HEK293 (cell line): ENCODE results near the gene ATP5F1D.

Experiments
- HOXA7 ChIP-seq: sonication (generic); formaldehyde crosslinking; IDR thresholded peaks from 2 replicates; pipeline ENCODE4 v1.8.1; 2022; ENCODE audit warnings: missing genetic modification reagents, borderline replicate concordance
- HOXC10 ChIP-seq: sonication (generic); formaldehyde crosslinking; IDR thresholded peaks from 2 replicates; pipeline ENCODE4 v1.8.1; 2023; ENCODE audit warnings: mild to moderate bottlenecking, missing genetic modification reagents
- KLF17 ChIP-seq: fragments of 450-650 bp; formaldehyde crosslinking; IDR thresholded peaks from 2 replicates; pipeline ENCODE4 v1.5.1; 2016; ENCODE audit warnings: missing biosample characterization, missing genetic modification characterization
- PRDM1 ChIP-seq: fragments of 450-650 bp; formaldehyde crosslinking; IDR thresholded peaks from 2 replicates; pipeline ENCODE4; 2016; ENCODE audit warnings: missing biosample characterization, missing genetic modification characterization
- PRDM6 ChIP-seq: fragments of 450-650 bp; formaldehyde crosslinking; IDR thresholded peaks from 2 replicates; pipeline ENCODE4 v1.5.1; 2017; ENCODE audit warnings: missing biosample characterization, missing genetic modification characterization
- REST ChIP-seq: fragments of 450-650 bp; formaldehyde crosslinking; IDR thresholded peaks from 2 replicates; pipeline ENCODE4 v1.5.1; 2016; ENCODE audit warnings: missing biosample characterization, missing genetic modification characterization
- TSHZ1 ChIP-seq: fragments of 450-650 bp; formaldehyde crosslinking; IDR thresholded peaks from 2 replicates; pipeline ENCODE4 v1.5.1; 2016; ENCODE audit warnings: missing biosample characterization, missing genetic modification characterization, borderline replicate concordance
- ZBTB11 ChIP-seq: fragments of 450-650 bp; formaldehyde crosslinking; conservative IDR thresholded peaks from 2 replicates; pipeline ENCODE4 v1.5.1; 2016; ENCODE audit warnings: low read depth, missing biosample characterization, missing genetic modification characterization
- ZFP41 ChIP-seq: fragments of 450-650 bp; formaldehyde crosslinking; IDR thresholded peaks from 2 replicates; pipeline ENCODE4 v1.5.1; 2016; ENCODE audit warnings: missing biosample characterization, missing genetic modification characterization, borderline replicate concordance
- ZFP69B ChIP-seq: fragments of 450-650 bp; formaldehyde crosslinking; IDR thresholded peaks from 2 replicates; pipeline ENCODE4 v1.5.1; 2016; ENCODE audit warnings: missing biosample characterization, missing genetic modification characterization
- ZNF112 ChIP-seq: fragments of 450-650 bp; formaldehyde crosslinking; IDR thresholded peaks from 2 replicates; pipeline ENCODE4 v1.5.0; 2017; ENCODE audit warnings: missing biosample characterization, missing genetic modification characterization
- ZNF169 ChIP-seq: fragments of 450-650 bp; formaldehyde crosslinking; IDR thresholded peaks from 2 replicates; pipeline ENCODE4 v1.5.1; 2016; ENCODE audit warnings: missing biosample characterization, missing genetic modification characterization
- ZNF202 ChIP-seq: fragments of 450-650 bp; formaldehyde crosslinking; IDR thresholded peaks from 2 replicates; pipeline ENCODE4 v1.5.1; 2016; ENCODE audit warnings: missing biosample characterization, missing genetic modification characterization, borderline replicate concordance
- ZNF292 ChIP-seq: fragments of 450-650 bp; formaldehyde crosslinking; IDR thresholded peaks from 2 replicates; pipeline ENCODE4 v1.5.1; 2016; ENCODE audit warnings: low read depth, missing biosample characterization, missing genetic modification characterization, borderline replicate concordance
- ZNF311 ChIP-seq: fragments of 450-650 bp; formaldehyde crosslinking; IDR thresholded peaks from 2 replicates; pipeline ENCODE4 v1.5.1; 2017; ENCODE audit warnings: missing biosample characterization, missing genetic modification characterization, borderline replicate concordance
- ZNF37A ChIP-seq: fragments of 450-650 bp; IDR thresholded peaks from 2 replicates; pipeline ENCODE4 v1.5.1; 2018; ENCODE audit warnings: missing biosample characterization, missing genetic modification characterization
- ZNF514 ChIP-seq: fragments of 450-650 bp; formaldehyde crosslinking; IDR thresholded peaks from 2 replicates; pipeline ENCODE4 v1.5.1; 2016; ENCODE audit warnings: missing biosample characterization, missing genetic modification characterization
- ZNF544 ChIP-seq: fragments of 450-650 bp; formaldehyde crosslinking; IDR thresholded peaks from 2 replicates; pipeline ENCODE4 v1.5.0; 2017; ENCODE audit warnings: missing biosample characterization, missing genetic modification characterization
- ZNF549 ChIP-seq: fragments of 450-650 bp; IDR thresholded peaks from 2 replicates; pipeline ENCODE4 v1.5.1; 2018; ENCODE audit warnings: missing biosample characterization, missing genetic modification characterization, mild to moderate bottlenecking, inconsistent platforms, moderate library complexity
- ZNF560 ChIP-seq: fragments of 450-650 bp; formaldehyde crosslinking; IDR thresholded peaks from 2 replicates; pipeline ENCODE4 v1.5.1; 2017; ENCODE audit warnings: missing biosample characterization, missing genetic modification characterization, borderline replicate concordance
- ZNF610 ChIP-seq: fragments of 450-650 bp; formaldehyde crosslinking; IDR thresholded peaks from 2 replicates; pipeline ENCODE4 v1.5.1; 2016; ENCODE audit warnings: missing biosample characterization, missing genetic modification characterization, borderline replicate concordance
- ZNF645 ChIP-seq: fragments of 450-650 bp; formaldehyde crosslinking; IDR thresholded peaks from 2 replicates; pipeline ENCODE4; 2016; ENCODE audit warnings: missing biosample characterization, missing genetic modification characterization
- ZNF670 ChIP-seq: fragments of 450-650 bp; formaldehyde crosslinking; IDR thresholded peaks from 2 replicates; pipeline ENCODE4 v1.5.1; 2016; ENCODE audit warnings: missing biosample characterization, missing genetic modification characterization, low read depth
- ZNF792 ChIP-seq: fragments of 450-650 bp; formaldehyde crosslinking; IDR thresholded peaks from 2 replicates; pipeline ENCODE4 v1.5.1; 2016; ENCODE audit warnings: missing biosample characterization, missing genetic modification characterization
- ZXDB ChIP-seq: fragments of 450-650 bp; formaldehyde crosslinking; IDR thresholded peaks from 2 replicates; pipeline ENCODE4 v1.5.1; 2016; ENCODE audit warnings: missing biosample characterization, missing genetic modification characterization

ATP5F1D gene

GRCh38 chr19:1260749-1261537 lies 19.4 kb downstream of the ATP5F1D start (continued):
- TF ChIP-seq KLF17 (tag by site-specific recombination) (no peak), ZBTB11 (tag by site-specific recombination) (no peak), HOXA7 (CRISPR knock-in tag) (no peak), ZXDB (tag by site-specific recombination) (no peak), HOXC10 (CRISPR knock-in tag) (no peak), ZNF202 (tag by site-specific recombination) (no peak), ZNF169 (tag by site-specific recombination) (no peak), ZNF514 (tag by site-specific recombination) (no peak), ZNF549 (tag by site-specific recombination) (no peak), ZNF37A (tag by site-specific recombination) (no peak), REST (tag by site-specific recombination) (no peak; the same call in 1 of the 2 replicates), ZNF645 (no peak), ZNF292 (no peak), ZNF670 (tag by site-specific recombination) (no peak), PRDM1 (no peak), ZNF560 (tag by site-specific recombination) (no peak), ZFP41 (tag by site-specific recombination) (no peak), PRDM6 (tag by site-specific recombination) (no peak), ZNF112 (tag by site-specific recombination) (no peak), ZNF610 (tag by site-specific recombination) (no peak), ZNF544 (no peak), ZFP69B (tag by site-specific recombination) (no peak), ZNF311 (tag by site-specific recombination) (no peak), ZNF792 (tag by site-specific recombination) (no peak), TSHZ1 (tag by site-specific recombination) (no peak)
